SK-N-SH treated with all-trans-retinoic acid at 6 μM for 48 hours (cell line): ENCODE results near the gene TMEM213.

Source experiments
- ATAC-seq: fragments of 200-7000 bp; cut with Tn5 transposase; 3 replicates; pipeline ENCODE4 v1.9.1; 2020; ENCODE audit warnings: mild to moderate bottlenecking, moderate library complexity
- ARNTL ChIP-seq: fragments of 450-650 bp; formaldehyde crosslinking; IDR thresholded peaks from 2 replicates; pipeline ENCODE4 v1.5.0; 2020; ENCODE audit warnings: low read depth, mild to moderate bottlenecking, moderate library complexity, borderline replicate concordance
- BACH2 ChIP-seq: fragments of 250-450 bp; sonication (Bioruptor Pico); IDR thresholded peaks from 2 replicates; pipeline ENCODE4 v1.9.0; 2021; ENCODE audit warnings: mild to moderate bottlenecking, borderline replicate concordance
- CSDC2 ChIP-seq: fragments of 250-450 bp; sonication (Bioruptor Pico); IDR thresholded peaks from 2 replicates; pipeline ENCODE4 v1.5.0; 2020; ENCODE audit warnings: mild to moderate bottlenecking, moderate library complexity
- ESRRG ChIP-seq: fragments of 250-450 bp; sonication (Bioruptor Pico); IDR thresholded peaks from 2 replicates; pipeline ENCODE4 v1.6.1; 2021; ENCODE audit warnings: mild to moderate bottlenecking
- GLIS3 ChIP-seq: fragments of 250-450 bp; sonication (Bioruptor Pico); IDR thresholded peaks from 2 replicates; pipeline ENCODE4 v1.5.0; 2020; ENCODE audit warnings: mild to moderate bottlenecking, moderate library complexity
- ISL1 ChIP-seq: fragments of 250-450 bp; sonication (Bioruptor Pico); IDR thresholded peaks from 2 replicates; pipeline ENCODE4 v2.1.2; 2022; ENCODE audit warnings: mild to moderate bottlenecking, moderate library complexity
- OSR1 ChIP-seq: fragments of 250-450 bp; sonication (Bioruptor Pico); IDR thresholded peaks from 2 replicates; pipeline ENCODE4 v1.8.0; 2022; ENCODE audit warnings: moderate library complexity, mild to moderate bottlenecking, inconsistent platforms
- PPARA ChIP-seq: fragments of 250-450 bp; sonication (Bioruptor Pico); IDR thresholded peaks from 2 replicates; pipeline ENCODE4 v1.5.0; 2020; ENCODE audit warnings: mild to moderate bottlenecking, borderline replicate concordance
- RARB ChIP-seq: fragments of 250-450 bp; sonication (Bioruptor Pico); IDR thresholded peaks from 2 replicates; pipeline ENCODE4 v1.8.0; 2021; ENCODE audit warnings: mild to moderate bottlenecking, moderate library complexity
- SNAI2 ChIP-seq: fragments of 250-450 bp; sonication (Bioruptor Pico); IDR thresholded peaks from 2 replicates; pipeline ENCODE4 v1.5.0; 2020; ENCODE audit warnings: mild to moderate bottlenecking, moderate library complexity
- TCF4 ChIP-seq: fragments of 250-450 bp; sonication (Bioruptor Pico); IDR thresholded peaks from 2 replicates; pipeline ENCODE4 v1.8.0; 2021; ENCODE audit warnings: mild to moderate bottlenecking, moderate library complexity, borderline replicate concordance
- TOX ChIP-seq: fragments of 250-450 bp; sonication (Bioruptor Pico); IDR thresholded peaks from 2 replicates; pipeline ENCODE4 v1.8.0; 2021; ENCODE audit warnings: mild to moderate bottlenecking, moderate library complexity, borderline replicate concordance
- ZC3H10 ChIP-seq: fragments of 250-450 bp; sonication (Bioruptor Pico); IDR thresholded peaks from 2 replicates; pipeline ENCODE4 v1.5.1; 2021; ENCODE audit warnings: mild to moderate bottlenecking, moderate library complexity
- ZFP3 ChIP-seq: fragments of 250-450 bp; sonication (Bioruptor Pico); IDR thresholded peaks from 2 replicates; pipeline ENCODE4 v1.5.0; 2020; ENCODE audit warnings: mild to moderate bottlenecking, moderate library complexity
- ZFP30 ChIP-seq: fragments of 450-650 bp; formaldehyde crosslinking; IDR thresholded peaks from 2 replicates; pipeline ENCODE4 v1.5.0; 2022; ENCODE audit warnings: mild to moderate bottlenecking, moderate library complexity
- ZNF565 ChIP-seq: fragments of 450-650 bp; formaldehyde crosslinking; conservative IDR thresholded peaks from 2 replicates; pipeline ENCODE4 v1.5.0; 2020; ENCODE audit warnings: low read depth, mild to moderate bottlenecking, moderate library complexity
- ZNF70 ChIP-seq: fragments of 450-650 bp; formaldehyde crosslinking; IDR thresholded peaks from 2 replicates; pipeline ENCODE4 v1.5.0; 2020; ENCODE audit warnings: mild to moderate bottlenecking, moderate library complexity
- ZNF8 ChIP-seq: fragments of 450-650 bp; formaldehyde crosslinking; IDR thresholded peaks from 2 replicates; pipeline ENCODE4 v1.5.0; 2020; ENCODE audit warnings: mild to moderate bottlenecking, moderate library complexity
- TF ChIP-seq, protein P1 (sequence below): fragments of 250-450 bp; sonication (Bioruptor Pico); IDR thresholded peaks from 2 replicates; pipeline ENCODE4 v1.5.1; 2021; ENCODE audit warnings: mild to moderate bottlenecking, moderate library complexity
- TF ChIP-seq, protein P2 (sequence below): fragments of 250-450 bp; sonication (Bioruptor Pico); IDR thresholded peaks from 2 replicates; pipeline ENCODE4 v1.5.0; 2020; ENCODE audit warnings: mild to moderate bottlenecking, moderate library complexity
- TF ChIP-seq, protein P3 (sequence below): fragments of 250-450 bp; sonication (Bioruptor Pico); IDR thresholded peaks from 2 replicates; pipeline ENCODE4 v1.8.0; 2021; ENCODE audit warnings: low read depth, mild to moderate bottlenecking, moderate library complexity, borderline replicate concordance
- TF ChIP-seq, protein P4 (sequence below): fragments of 250-450 bp; sonication (Bioruptor Pico); IDR thresholded peaks from 2 replicates; pipeline ENCODE4 v1.8.0; 2020; ENCODE audit warnings: mild to moderate bottlenecking, moderate library complexity, borderline replicate concordance

TMEM213 gene

DNA sequence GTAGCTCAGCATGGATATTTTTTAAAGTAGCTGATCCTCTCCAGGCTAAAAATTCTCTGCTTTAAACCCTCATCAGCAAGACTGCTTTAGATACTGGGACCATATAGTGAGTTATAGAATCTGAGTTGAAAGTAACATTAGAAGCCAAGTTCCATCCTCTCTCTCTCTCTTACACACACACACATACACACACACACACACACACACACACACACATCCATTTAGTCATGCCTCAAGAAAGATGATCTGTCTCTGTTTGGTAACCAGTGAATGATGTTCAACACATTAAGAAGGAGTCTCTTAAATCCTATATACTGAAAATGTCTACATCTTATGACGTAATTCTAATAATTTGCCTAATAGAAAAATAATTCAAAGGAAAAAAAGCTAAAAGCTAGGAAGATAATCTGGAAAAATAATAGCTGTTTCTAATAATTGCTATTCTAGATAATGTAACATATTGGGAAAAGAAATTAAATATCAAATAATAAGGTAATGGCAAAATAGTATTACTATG is 17.1 kb downstream of the TMEM213 start:
- ATAC-seq, result no peak
- no peak for TF ChIP-seq ZNF565 (CRISPR knock-in tag)
- TF ChIP-seq, protein P1, sequence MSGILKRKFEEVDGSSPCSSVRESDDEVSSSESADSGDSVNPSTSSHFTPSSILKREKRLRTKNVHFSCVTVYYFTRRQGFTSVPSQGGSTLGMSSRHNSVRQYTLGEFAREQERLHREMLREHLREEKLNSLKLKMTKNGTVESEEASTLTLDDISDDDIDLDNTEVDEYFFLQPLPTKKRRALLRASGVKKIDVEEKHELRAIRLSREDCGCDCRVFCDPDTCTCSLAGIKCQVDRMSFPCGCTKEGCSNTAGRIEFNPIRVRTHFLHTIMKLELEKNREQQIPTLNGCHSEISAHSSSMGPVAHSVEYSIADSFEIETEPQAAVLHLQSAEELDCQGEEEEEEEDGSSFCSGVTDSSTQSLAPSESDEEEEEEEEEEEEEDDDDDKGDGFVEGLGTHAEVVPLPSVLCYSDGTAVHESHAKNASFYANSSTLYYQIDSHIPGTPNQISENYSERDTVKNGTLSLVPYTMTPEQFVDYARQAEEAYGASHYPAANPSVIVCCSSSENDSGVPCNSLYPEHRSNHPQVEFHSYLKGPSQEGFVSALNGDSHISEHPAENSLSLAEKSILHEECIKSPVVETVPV (CRISPR knock-in tag), result no peak
- TF ChIP-seq, protein P2, sequence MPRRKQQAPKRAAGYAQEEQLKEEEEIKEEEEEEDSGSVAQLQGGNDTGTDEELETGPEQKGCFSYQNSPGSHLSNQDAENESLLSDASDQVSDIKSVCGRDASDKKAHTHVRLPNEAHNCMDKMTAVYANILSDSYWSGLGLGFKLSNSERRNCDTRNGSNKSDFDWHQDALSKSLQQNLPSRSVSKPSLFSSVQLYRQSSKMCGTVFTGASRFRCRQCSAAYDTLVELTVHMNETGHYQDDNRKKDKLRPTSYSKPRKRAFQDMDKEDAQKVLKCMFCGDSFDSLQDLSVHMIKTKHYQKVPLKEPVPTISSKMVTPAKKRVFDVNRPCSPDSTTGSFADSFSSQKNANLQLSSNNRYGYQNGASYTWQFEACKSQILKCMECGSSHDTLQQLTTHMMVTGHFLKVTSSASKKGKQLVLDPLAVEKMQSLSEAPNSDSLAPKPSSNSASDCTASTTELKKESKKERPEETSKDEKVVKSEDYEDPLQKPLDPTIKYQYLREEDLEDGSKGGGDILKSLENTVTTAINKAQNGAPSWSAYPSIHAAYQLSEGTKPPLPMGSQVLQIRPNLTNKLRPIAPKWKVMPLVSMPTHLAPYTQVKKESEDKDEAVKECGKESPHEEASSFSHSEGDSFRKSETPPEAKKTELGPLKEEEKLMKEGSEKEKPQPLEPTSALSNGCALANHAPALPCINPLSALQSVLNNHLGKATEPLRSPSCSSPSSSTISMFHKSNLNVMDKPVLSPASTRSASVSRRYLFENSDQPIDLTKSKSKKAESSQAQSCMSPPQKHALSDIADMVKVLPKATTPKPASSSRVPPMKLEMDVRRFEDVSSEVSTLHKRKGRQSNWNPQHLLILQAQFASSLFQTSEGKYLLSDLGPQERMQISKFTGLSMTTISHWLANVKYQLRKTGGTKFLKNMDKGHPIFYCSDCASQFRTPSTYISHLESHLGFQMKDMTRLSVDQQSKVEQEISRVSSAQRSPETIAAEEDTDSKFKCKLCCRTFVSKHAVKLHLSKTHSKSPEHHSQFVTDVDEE (CRISPR knock-in tag), result no peak
- TF ChIP-seq TOX (CRISPR knock-in tag), result no peak
- no peak for TF ChIP-seq PPARA (CRISPR knock-in tag)
- TF ChIP-seq, protein P3, sequence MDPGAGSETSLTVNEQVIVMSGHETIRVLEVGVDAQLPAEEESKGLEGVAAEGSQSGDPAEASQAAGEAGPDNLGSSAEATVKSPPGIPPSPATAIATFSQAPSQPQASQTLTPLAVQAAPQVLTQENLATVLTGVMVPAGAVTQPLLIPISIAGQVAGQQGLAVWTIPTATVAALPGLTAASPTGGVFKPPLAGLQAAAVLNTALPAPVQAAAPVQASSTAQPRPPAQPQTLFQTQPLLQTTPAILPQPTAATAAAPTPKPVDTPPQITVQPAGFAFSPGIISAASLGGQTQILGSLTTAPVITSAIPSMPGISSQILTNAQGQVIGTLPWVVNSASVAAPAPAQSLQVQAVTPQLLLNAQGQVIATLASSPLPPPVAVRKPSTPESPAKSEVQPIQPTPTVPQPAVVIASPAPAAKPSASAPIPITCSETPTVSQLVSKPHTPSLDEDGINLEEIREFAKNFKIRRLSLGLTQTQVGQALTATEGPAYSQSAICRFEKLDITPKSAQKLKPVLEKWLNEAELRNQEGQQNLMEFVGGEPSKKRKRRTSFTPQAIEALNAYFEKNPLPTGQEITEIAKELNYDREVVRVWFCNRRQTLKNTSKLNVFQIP (CRISPR knock-in tag), result no peak
- no peak for TF ChIP-seq ZFP3 (CRISPR knock-in tag)
- no peak for TF ChIP-seq ZNF70 (CRISPR knock-in tag)
- no peak for TF ChIP-seq TCF4
- TF ChIP-seq, protein P4, sequence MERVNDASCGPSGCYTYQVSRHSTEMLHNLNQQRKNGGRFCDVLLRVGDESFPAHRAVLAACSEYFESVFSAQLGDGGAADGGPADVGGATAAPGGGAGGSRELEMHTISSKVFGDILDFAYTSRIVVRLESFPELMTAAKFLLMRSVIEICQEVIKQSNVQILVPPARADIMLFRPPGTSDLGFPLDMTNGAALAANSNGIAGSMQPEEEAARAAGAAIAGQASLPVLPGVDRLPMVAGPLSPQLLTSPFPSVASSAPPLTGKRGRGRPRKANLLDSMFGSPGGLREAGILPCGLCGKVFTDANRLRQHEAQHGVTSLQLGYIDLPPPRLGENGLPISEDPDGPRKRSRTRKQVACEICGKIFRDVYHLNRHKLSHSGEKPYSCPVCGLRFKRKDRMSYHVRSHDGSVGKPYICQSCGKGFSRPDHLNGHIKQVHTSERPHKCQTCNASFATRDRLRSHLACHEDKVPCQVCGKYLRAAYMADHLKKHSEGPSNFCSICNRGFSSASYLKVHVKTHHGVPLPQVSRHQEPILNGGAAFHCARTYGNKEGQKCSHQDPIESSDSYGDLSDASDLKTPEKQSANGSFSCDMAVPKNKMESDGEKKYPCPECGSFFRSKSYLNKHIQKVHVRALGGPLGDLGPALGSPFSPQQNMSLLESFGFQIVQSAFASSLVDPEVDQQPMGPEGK (CRISPR knock-in tag), result no peak
- no peak for TF ChIP-seq ZNF8
- no peak for TF ChIP-seq CSDC2 (CRISPR knock-in tag)
- TF ChIP-seq RARB (CRISPR knock-in tag), result no peak
- TF ChIP-seq GLIS3 (CRISPR knock-in tag), result no peak
- no peak for TF ChIP-seq ESRRG (CRISPR knock-in tag)

DNA sequence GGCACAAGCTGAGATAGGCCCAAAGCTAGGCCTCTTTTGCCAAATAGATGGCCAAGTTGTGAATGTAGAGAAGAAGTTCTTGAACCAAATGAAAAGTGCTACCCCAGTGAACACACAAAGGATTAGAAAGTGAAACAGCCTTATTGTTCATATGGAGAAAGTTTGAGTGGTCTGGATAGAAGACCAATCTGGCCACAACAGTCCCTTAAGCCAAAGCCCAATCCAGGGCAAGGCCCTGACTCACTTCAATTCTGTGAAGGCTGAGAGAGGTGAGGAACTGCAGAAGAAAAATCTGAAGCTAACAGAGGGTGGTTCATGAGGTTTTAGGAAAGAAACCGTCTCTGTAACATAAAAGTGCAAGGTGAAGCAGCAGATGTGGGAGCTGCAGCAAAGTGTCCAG is 18.9 kb downstream of the TMEM213 start:
- TF ChIP-seq RARB (CRISPR knock-in tag) (no peak), CSDC2 (CRISPR knock-in tag) (no peak), PPARA (CRISPR knock-in tag) (no peak), ISL1 (CRISPR knock-in tag) (no peak), GLIS3 (CRISPR knock-in tag) (no peak), OSR1 (CRISPR knock-in tag) (no peak), TCF4 (no peak), ZC3H10 (no peak), ZNF70 (CRISPR knock-in tag) (no peak), ZFP30 (CRISPR knock-in tag) (no peak)
- TF ChIP-seq, all 23 proteins: peak for 0
- ATAC-seq, result no peak

DNA sequence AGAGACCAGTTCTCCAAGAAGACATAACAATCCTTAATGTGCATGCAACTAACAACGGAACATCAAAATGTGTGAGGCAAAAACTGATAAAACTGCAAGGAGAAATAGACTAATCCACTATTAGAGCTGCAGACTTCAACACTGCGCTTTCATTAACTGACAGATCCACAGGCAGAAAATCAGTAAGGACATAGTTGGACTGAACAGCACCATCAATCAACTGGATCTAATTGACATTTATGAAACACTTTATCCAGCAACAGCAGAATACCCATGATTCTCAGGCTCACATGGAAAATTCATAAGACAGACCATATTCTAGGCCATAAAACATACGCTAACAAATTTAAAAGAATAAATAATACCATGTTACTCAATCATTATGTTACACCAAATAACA is 21.8 kb downstream of the TMEM213 start:
- no peak for ATAC-seq
- TF ChIP-seq GLIS3 (CRISPR knock-in tag) (no peak), PPARA (CRISPR knock-in tag) (no peak), ESRRG (CRISPR knock-in tag) (no peak), SNAI2 (CRISPR knock-in tag) (no peak), ISL1 (CRISPR knock-in tag) (no peak), ZNF70 (CRISPR knock-in tag) (no peak), TOX (CRISPR knock-in tag) (no peak), ZFP3 (CRISPR knock-in tag) (no peak), BACH2 (CRISPR knock-in tag) (no peak), CSDC2 (CRISPR knock-in tag) (no peak), ARNTL (CRISPR knock-in tag) (no peak)
- TF ChIP-seq, protein P4 (CRISPR knock-in tag), result no peak
- TF ChIP-seq, protein P1 (CRISPR knock-in tag), result no peak
- TF ChIP-seq, protein P2 (CRISPR knock-in tag), result no peak
